Mesodermal cell (in vitro differentiated cells): ENCODE measurements around the gene CDK17.

Experiments
- H3K27ac ChIP-seq: 2 replicates; pipeline ENCODE4 v1.7.0; 2013; ENCODE audit warnings: mild to moderate bottlenecking, low read depth, low read length, moderate library complexity; ENCODE audit not compliant: severe bottlenecking
- H3K36me3 ChIP-seq: 2 replicates; pipeline ENCODE4 v1.7.1; 2013; ENCODE audit warnings: mild to moderate bottlenecking, low read length, moderate library complexity; ENCODE audit not compliant: control insufficient read depth, insufficient read depth
- H3K4me1 ChIP-seq: one replicate; pipeline ENCODE4 v1.7.1; 2013; ENCODE audit warnings: mild to moderate bottlenecking, low read length; ENCODE audit not compliant: insufficient read depth, control insufficient read depth, poor library complexity, severe bottlenecking
- H3K4me3 ChIP-seq: 2 replicates; pipeline ENCODE4 v1.7.0; 2013; ENCODE audit warnings: low read length, control low read depth, mild to moderate bottlenecking; ENCODE audit not compliant: insufficient read depth, poor library complexity, severe bottlenecking; ENCODE audit errors: extremely low read depth
- H3K9me3 ChIP-seq: 2 replicates; pipeline ENCODE4 v1.7.1; 2013; ENCODE audit warnings: mild to moderate bottlenecking, low read length, moderate library complexity; ENCODE audit not compliant: control insufficient read depth
- WGBS, 2 experiments: methylation state at CpG; one replicate each; pipeline ENCODE4 v1.1.5; 2013; ENCODE audit warnings: missing lambda C conversion rate in 2 of 2; ENCODE audit not compliant: insufficient coverage in 2 of 2; 5-methylcytosine and 5-hydroxymethylcytosine counted together

Gene CDK17

DNA sequence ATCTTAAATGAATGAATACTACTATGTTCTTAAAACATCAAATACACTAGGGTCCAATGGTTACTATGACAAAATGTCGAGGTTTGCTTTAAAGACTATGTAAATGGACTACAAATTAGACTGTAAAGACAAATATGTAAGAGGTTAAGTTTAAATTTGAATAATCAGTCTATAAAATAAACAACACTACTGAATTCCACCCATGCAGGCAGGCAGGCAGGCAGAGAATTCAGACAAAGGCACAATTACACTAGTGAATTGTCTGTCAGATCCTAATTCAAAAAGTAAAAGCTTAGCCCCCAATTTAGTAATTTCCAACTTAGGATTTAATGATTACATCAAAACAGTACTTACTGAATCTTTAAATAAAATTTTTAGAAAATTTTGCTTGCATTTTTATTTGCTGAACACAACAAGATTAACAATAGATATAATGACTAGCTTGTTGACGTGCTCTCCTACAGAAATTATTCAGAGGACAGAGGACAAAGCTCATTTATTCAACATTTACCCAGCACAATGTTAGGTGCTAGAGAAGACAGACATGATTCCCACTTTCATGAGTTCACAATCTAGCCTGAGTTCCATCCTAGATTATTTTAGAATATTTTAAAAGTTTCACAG, 97.4 kb downstream of the CDK17 start:
- H3K4me1 ChIP-seq = no peaks in the 10 kb centered on the region
- H3K36me3 ChIP-seq = peaks cover 25% of the 10 kb centered on the region
- no peaks in the 10 kb centered on the region for H3K9me3 ChIP-seq
- no peak overlapping the region for H3K4me3 ChIP-seq
- WGBS, 2 experiments = 80% methylated on average over 1 of the region's 2 CpGs; no CpG with 5 or more reads in 1 of the 2 experiments
- H3K27ac ChIP-seq = no peak overlapping the region

DNA sequence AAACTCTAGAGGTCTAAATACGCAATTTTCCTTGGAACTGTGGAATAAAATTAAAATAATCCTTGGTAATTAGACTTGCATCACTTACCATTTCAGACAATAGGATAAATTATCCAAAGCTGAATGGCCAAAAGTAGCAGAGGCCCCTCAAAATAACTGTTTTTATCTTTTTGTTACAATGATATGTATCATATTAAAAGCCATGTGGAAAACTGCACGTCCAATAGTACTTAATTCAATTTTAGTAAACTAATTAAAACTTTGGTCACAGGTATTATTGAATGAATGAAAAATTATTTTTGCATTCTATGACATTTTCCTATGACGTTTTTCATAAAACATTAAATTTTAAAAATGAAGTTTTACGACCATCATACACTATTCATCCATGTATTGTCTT, 98.5 kb downstream of the CDK17 start:
- no peak overlapping the region for H3K4me3 ChIP-seq
- WGBS, 2 experiments = no CpG with 5 or more reads among the region's 4 CpGs
- H3K4me1 ChIP-seq = no peaks in the 10 kb centered on the region
- peaks cover 33% of the 10 kb centered on the region for H3K36me3 ChIP-seq
- H3K9me3 ChIP-seq = no peaks in the 10 kb centered on the region
- no peak overlapping the region for H3K27ac ChIP-seq

- no peak overlapping the region for H3K27ac ChIP-seq
- 100% methylated on average over 2 of the region's 5 CpGs for WGBS, 2 experiments
- H3K36me3 ChIP-seq = peaks cover 34% of the 10 kb centered on the region
These were observed 100.2 kb downstream of the CDK17 start for GRCh38 chr12:96300064-96300463.

GRCh38 chr12:96297504-96297903, 102.7 kb downstream of the CDK17 start:
- no peak overlapping the region for H3K4me3 ChIP-seq
- no peak overlapping the region for H3K27ac ChIP-seq
- no peaks in the 10 kb centered on the region for H3K9me3 ChIP-seq
- peaks cover 54% of the 10 kb centered on the region for H3K36me3 ChIP-seq
- 80% methylated on average over 1 of the region's 4 CpGs; no CpG with 5 or more reads in 1 of the 2 experiments for WGBS, 2 experiments
- no peaks in the 10 kb centered on the region for H3K4me1 ChIP-seq

More at GRCh38 chr12:96300064-96300463, 100.2 kb downstream of the CDK17 start:
- no peaks in the 10 kb centered on the region for H3K4me1 ChIP-seq
- no peak overlapping the region for H3K4me3 ChIP-seq
- no peaks in the 10 kb centered on the region for H3K9me3 ChIP-seq

DNA sequence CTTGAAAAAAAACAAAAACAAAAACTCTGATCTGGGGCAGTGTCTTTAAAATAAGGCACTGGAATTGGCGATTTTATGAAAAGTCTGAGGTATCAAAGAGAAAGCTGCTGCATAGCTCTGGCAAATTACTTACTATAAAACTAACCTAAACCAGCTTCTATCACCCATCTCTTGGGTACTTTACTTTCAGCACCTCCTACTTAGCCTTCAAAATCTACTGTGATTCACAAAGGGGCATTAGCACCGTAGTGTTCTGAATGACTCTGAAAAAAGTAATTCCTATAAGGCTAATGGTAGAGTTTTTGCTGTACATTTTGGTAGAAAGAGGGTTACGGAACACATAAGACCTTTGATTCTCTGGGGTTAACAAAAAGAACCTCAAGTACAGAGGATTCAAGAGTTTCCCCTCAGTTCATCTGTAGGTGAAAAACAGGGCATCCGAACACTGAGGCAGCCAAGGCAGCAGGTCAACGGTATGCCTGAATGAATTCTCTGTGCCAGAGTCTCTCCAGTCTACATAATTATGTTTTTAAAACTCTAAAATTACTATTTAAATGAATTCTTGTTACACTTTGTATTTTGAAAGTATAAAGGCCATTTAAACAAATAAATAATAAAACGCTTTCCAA, 104.6 kb downstream of the CDK17 start:
- H3K36me3 ChIP-seq = peaks cover 66% of the 10 kb centered on the region

GRCh38 chr12:96294831-96295230, 105.4 kb downstream of the CDK17 start:
- H3K36me3 ChIP-seq = peaks cover 65% of the 10 kb centered on the region
- H3K9me3 ChIP-seq = no peaks in the 10 kb centered on the region
- no CpG with 5 or more reads among the region's 3 CpGs for WGBS, 2 experiments
- no peak overlapping the region for H3K27ac ChIP-seq
- no peaks in the 10 kb centered on the region for H3K4me1 ChIP-seq
- H3K4me3 ChIP-seq = no peak overlapping the region

More for the DNA sequence above, 104.6 kb downstream of the CDK17 start:
- H3K27ac ChIP-seq = no peak overlapping the region
- no peaks in the 10 kb centered on the region for H3K4me1 ChIP-seq
- no peaks in the 10 kb centered on the region for H3K9me3 ChIP-seq
- WGBS, 2 experiments = 87 to 100% methylated on average over 2 of the region's 6 CpGs
- H3K4me3 ChIP-seq = no peak overlapping the region

- Histone ChIP-seq H3K4me1 (no peaks in the 10 kb centered on the region), H3K4me3 (no peak overlapping the region), H3K27ac (no peak overlapping the region), H3K36me3 (peaks cover 73% of the 10 kb centered on the region), H3K9me3 (no peaks in the 10 kb centered on the region)
- 100% methylated on average over 1 of the region's 2 CpGs; no CpG with 5 or more reads in 1 of the 2 experiments for WGBS, 2 experiments
These were observed 107.1 kb downstream of the CDK17 start for GRCh38 chr12:96293093-96293492.

DNA sequence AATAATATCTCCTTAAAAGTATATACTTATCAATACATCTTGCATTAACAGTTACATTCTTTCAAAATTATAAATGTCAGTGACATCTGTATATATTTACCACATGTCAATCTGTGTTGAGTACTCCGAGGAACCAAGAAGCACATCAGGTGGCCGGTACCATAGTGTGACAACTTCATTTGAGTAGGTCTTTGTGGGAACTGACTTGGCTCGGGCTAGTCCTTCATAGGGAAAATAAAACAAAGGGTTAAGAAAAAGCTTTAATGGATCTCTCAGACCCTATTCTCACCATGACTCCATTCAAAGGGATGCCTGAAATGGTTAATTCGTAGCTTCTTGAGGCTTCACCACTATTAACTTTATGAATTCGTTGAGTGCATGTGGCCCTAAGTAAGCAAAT, 111.2 kb downstream of the CDK17 start:
- WGBS, 2 experiments = 82% methylated on average over 2 of the region's 5 CpGs; no CpG with 5 or more reads in 1 of the 2 experiments
- peaks cover 73% of the 10 kb centered on the region for H3K36me3 ChIP-seq
- no peaks in the 10 kb centered on the region for H3K9me3 ChIP-seq
- H3K27ac ChIP-seq = no peak overlapping the region
- no peaks in the 10 kb centered on the region for H3K4me1 ChIP-seq
- H3K4me3 ChIP-seq = no peak overlapping the region

DNA sequence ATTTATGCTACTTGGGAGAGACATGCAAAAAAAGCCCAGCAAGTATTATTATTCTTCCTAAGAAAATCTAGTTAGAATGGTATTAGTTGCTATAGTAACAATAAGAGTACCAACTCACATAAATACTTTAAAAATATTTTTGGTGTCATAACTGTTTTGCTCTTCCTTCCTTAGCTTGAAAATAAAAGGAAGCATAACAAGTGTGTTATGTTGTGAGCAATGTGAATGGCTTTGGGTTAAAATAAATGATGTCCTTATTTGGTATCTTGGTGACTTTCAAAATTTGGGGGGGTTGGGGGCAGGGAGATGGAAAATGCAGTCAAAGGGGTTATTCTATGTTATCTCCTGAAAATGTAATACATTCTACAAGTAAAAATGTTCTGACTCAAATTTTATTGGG, 115.1 kb downstream of the CDK17 start:
- Histone ChIP-seq H3K27ac (no peak overlapping the region), H3K36me3 (peaks cover 87% of the 10 kb centered on the region), H3K4me1 (no peaks in the 10 kb centered on the region), H3K9me3 (no peaks in the 10 kb centered on the region), H3K4me3 (no peak overlapping the region)

DNA sequence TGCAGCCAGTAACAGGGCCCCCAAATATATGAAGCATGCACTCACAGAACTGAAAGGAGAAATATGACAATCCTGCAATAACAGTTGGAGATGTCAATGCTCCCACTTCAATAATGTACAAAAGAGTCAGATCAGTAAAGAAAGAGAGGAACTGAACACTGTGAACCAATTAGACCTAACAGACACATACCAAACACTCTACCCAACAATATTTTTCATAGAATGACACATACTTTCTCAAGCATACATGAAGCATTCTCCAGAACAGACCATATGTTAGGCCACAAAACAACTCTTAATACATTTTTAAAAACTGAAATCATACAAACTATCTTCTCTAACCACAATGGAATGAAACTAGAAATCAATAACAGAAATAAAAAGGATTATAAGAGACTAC, 125.9 kb downstream of the CDK17 start:
- Histone ChIP-seq H3K4me3 (no peak overlapping the region), H3K4me1 (no peaks in the 10 kb centered on the region), H3K27ac (no peak overlapping the region), H3K36me3 (peaks cover 68% of the 10 kb centered on the region), H3K9me3 (no peaks in the 10 kb centered on the region)

DNA sequence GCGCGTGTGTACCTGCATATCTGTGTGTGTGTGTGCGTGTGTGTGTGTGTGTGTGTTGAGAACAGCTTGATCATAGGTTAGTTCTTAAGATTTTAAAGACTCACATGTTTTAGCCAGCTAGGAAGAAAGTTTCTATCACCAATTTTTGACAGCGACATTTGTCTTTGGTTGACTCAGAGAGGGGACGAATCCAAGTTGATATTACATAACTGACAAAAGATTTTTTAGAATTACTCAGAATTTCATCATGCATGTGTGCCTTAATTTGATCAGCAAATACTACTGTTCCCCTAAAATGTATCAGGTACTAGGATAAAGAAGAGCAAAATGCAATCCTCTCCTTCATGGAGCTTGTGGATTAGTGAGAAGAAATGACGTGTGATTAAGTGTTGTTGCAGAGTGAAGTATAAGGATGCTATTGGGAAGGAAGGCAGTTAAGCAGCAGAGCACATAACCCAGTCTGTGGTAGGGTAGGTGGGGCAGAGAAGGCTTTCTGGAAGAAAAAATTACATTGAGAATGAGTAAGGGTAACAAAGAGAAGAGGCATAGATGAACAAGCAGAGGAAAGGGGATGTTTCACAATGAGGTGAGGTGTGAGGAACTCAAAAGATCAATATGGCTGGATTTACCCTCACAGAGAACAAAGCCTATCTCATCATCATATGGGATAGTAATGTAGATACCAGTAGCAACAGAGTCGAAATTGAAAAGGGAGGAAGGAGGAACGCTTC, 128.6 kb downstream of the CDK17 start:
- Histone ChIP-seq H3K4me1 (no peaks in the 10 kb centered on the region), H3K4me3 (no peak overlapping the region), H3K9me3 (no peaks in the 10 kb centered on the region), H3K27ac (no peak overlapping the region), H3K36me3 (peaks cover 70% of the 10 kb centered on the region)
- 98 to 100% methylated on average over 1 to 4 of the region's 8 CpGs for WGBS, 2 experiments
